HAP-1 (cell line): Measurements from ENCODE around the gene NUDT13.
"Not testable (repeated sequence)": the region's sequence is repeated elsewhere in the genome, so short reads cannot be mapped to it uniquely, and the experiment has no call there.

Experiments
- DNase-seq, 2 experiments: peaks; one replicate each; pipeline ENCODE4 v3.0.0-alpha.2; 2016 to 2020; ENCODE audit warnings: low spot score in 2 of 2
- H3K27me3 ChIP-seq: fragments of 250-450 bp; sonication (Bioruptor Pico); 2 replicates; pipeline ENCODE4 v1.5.1; 2020; ENCODE audit warnings: low read depth, mild to moderate bottlenecking, moderate library complexity
- H3K36me3 ChIP-seq: fragments of 250-450 bp; sonication (Bioruptor Pico); replicated peaks from 2 replicates; pipeline ENCODE4 v1.5.1; 2020; ENCODE audit warnings: mild to moderate bottlenecking
- H3K4me1 ChIP-seq: fragments of 250-450 bp; sonication (Bioruptor Pico); 2 replicates; pipeline ENCODE4 v1.5.1; 2020; ENCODE audit warnings: mild to moderate bottlenecking
- H3K4me3 ChIP-seq: fragments of 250-450 bp; sonication (Bioruptor Pico); 2 replicates; pipeline ENCODE4 v1.5.1; 2020; ENCODE audit warnings: mild to moderate bottlenecking, moderate library complexity
- H3K9me3 ChIP-seq: fragments of 250-450 bp; sonication (Bioruptor Pico); 2 replicates; pipeline ENCODE4 v1.5.1; 2020; ENCODE audit warnings: mild to moderate bottlenecking, moderate library complexity
- in situ Hi-C: fragments of 300-500 bp; cut with MboI; formaldehyde crosslinking; loops from 3 replicates; pipeline ENCODE4 v1.14.3; 2020; ENCODE audit warnings: low sequenced_read_pairs, inconsistent platforms, mixed read lengths

Gene NUDT13

DNA sequence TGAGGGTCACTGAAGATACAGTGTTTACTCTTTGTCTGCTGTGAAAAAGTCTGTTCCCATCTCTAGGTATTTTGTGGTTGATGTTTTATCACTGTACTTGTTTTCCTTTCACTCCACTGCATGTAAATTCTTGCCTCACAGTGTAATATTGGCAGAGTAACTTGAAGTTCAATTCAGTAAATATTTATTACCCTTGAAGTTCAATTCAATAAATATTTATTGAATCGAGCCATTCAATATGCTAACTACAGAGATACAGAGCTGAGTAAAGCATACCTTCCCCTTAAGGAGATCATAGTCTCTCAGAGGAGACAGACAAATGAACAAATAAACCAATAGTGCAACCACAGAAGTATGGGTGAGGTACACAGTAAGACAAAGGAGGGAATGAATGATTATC, 9.2 kb downstream of the NUDT13 start:
- no peaks in the 10 kb centered on the region for H3K9me3 ChIP-seq
- H3K36me3 ChIP-seq = peaks cover under 1% of the 10 kb centered on the region
- in situ Hi-C loops = no loop called here
- peaks cover 12% of the 10 kb centered on the region for H3K4me1 ChIP-seq
- DNase-seq = no peak
- no peak overlapping the region for H3K4me3 ChIP-seq
- no peaks in the 10 kb centered on the region for H3K27me3 ChIP-seq

DNA sequence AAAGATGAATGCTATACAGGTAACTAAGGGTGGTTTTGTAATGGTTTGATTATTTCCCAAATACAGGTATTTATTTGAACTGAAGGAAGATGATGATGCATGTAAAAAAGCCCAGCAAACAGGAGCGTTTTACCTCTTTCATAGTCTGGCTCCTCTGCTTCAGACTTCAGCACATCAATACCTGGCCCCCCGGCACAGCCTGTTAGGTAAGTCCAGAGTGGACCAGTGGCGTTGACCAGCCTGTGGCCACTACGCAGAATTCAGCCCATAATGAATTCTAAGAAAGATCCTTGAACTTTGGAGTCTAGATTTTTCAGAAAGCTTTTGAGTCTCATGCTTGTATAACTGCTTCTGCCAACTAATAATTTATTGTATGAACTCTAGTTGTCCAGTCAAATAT, 9.7 kb downstream of the NUDT13 start:
- H3K36me3 ChIP-seq = peaks cover 6% of the 10 kb centered on the region
- no peak for DNase-seq
- H3K9me3 ChIP-seq = no peaks in the 10 kb centered on the region
- no peak overlapping the region for H3K4me3 ChIP-seq
- no peaks in the 10 kb centered on the region for H3K27me3 ChIP-seq
- H3K4me1 ChIP-seq = peaks cover 12% of the 10 kb centered on the region
- in situ Hi-C loops = no loop called here

GRCh38 chr10:73126343-73126742, 16.1 kb downstream of the NUDT13 start:
- no peaks in the 10 kb centered on the region for H3K4me1 ChIP-seq
- H3K4me3 ChIP-seq = no peak overlapping the region
- DNase-seq = no peak
- peaks cover 21% of the 10 kb centered on the region for H3K36me3 ChIP-seq
- H3K9me3 ChIP-seq = no peaks in the 10 kb centered on the region
- H3K27me3 ChIP-seq = no peaks in the 10 kb centered on the region
- in situ Hi-C loops = no loop called here

DNA sequence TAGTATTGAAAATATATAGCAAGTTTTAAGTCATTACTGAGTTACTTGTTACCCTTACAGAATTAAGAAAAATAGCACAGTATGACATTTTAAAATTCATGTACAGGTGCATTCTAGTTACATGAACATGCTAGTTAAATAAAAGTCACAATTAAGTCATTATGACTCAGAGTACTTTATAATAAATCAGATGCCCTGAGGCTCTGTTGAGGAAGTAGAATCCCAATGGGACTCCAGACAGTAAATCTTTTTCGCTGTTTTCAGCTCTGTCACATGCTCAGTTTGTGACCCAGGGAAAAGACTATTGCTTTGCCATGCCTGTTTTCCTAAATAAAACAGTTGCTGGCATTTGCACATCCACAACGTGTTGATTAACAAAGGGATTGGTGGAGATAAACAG, 21.0 kb downstream of the NUDT13 start:
- DNase-seq = no peak
- peaks cover 48% of the 10 kb centered on the region for H3K36me3 ChIP-seq

DNA sequence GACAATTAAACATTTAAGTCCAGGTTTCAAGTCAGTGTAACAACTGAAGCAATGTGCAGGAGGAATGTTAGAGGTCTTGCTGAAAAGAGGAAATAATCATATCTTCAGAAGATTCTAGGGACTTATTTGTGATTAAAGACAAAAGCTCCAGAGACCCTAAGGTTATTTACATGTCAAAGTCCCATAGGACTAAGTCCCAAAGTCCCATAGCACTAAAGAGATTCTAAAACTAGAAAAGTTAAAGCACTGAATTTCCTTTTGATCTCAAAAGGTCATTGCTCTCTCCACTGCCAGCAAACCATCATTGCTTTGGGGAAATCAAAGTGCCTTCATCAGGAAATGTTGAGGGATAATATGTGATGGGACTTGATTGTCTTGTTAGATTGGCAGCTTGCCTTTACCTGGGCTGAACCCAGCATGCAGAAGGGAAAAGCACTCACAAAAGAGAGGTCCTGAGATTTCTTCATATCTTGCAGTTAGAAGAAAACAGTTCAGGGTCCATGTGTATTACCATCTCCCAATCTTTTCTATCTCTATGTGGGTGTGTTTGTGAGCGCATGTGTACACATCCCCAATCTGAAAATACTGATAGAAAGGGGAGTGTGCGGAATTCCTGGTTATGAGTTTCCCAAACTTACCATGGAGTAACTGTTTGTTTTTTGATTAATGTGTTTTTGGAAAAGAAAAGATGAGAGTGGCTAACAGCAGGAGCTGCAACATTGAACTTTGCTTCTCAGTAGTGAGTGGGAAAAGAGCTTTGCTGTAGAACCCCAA, 21.8 kb downstream of the NUDT13 start:
- peaks cover 4% of the 10 kb centered on the region for H3K4me1 ChIP-seq
- H3K36me3 ChIP-seq = peaks cover 51% of the 10 kb centered on the region
- H3K9me3 ChIP-seq = no peaks in the 10 kb centered on the region
- in situ Hi-C loops = no loop called here
- no peak for DNase-seq
- H3K27me3 ChIP-seq = no peaks in the 10 kb centered on the region
- H3K4me3 ChIP-seq = no peak overlapping the region

More for the DNA sequence above, 21.0 kb downstream of the NUDT13 start:
- H3K27me3 ChIP-seq = no peaks in the 10 kb centered on the region
- peaks cover 4% of the 10 kb centered on the region for H3K4me1 ChIP-seq
- H3K4me3 ChIP-seq = no peak overlapping the region
- H3K9me3 ChIP-seq = no peaks in the 10 kb centered on the region
- in situ Hi-C loops = no loop called here

GRCh38 chr10:73134727-73135126, 24.5 kb downstream of the NUDT13 start:
- in situ Hi-C loops = no loop called here
- no peaks in the 10 kb centered on the region for H3K27me3 ChIP-seq
- no peak for DNase-seq
- peaks cover 4% of the 10 kb centered on the region for H3K4me1 ChIP-seq
- H3K4me3 ChIP-seq = no peak overlapping the region
- no peaks in the 10 kb centered on the region for H3K9me3 ChIP-seq
- peaks cover 61% of the 10 kb centered on the region for H3K36me3 ChIP-seq

DNA sequence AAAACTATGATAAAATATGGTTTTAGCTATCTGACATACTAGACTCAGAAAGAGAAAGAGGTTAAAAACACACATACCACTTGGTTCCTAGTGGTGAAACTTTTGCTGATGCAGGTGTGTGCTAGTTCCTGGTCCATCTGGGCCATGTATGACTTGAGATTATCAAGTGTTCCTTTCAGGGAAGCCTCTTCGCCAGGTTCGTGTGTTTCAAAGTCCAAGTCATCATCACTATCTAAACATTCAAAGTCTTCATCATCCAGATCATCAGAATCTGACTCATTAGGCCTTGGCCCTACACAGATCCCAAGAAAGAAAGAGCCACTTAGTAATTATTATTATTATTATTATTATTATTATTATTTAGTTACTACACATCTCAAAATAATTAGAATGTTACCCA, 26.4 kb downstream of the NUDT13 start:
- Histone ChIP-seq H3K4me1 (peaks cover 5% of the 10 kb centered on the region), H3K4me3 (no peak overlapping the region), H3K27me3 (no peaks in the 10 kb centered on the region), H3K36me3 (peaks cover 55% of the 10 kb centered on the region), H3K9me3 (no peaks in the 10 kb centered on the region)
- no peak for DNase-seq
- in situ Hi-C loops = no loop called here

DNA sequence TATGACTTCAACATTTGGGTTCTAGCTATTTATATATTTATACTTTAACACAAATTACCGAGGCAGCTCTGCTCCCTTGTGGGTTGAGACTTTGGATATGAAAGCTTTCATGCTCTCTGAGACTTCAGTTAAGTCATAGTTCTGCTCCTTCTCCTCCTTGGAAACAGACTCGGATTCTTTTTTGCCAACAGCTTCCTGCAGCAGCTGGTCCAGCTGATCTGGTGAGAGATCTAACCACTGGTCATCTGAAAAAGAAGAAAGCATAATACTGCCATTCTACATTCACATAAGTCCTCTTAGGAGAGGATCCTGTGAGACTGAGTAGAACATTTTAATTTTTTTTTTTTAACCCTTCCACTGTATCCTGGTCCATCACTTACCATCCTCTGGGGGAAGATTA, 29.0 kb downstream of the NUDT13 start:
- Histone ChIP-seq H3K9me3 (no peaks in the 10 kb centered on the region), H3K4me1 (peaks cover 3% of the 10 kb centered on the region; the same call in 1 of the 2 replicates), H3K27me3 (no peaks in the 10 kb centered on the region), H3K4me3 (no peak overlapping the region), H3K36me3 (peaks cover 57% of the 10 kb centered on the region)
- in situ Hi-C loops = no loop called here
- DNase-seq = no peak

- peaks cover 59% of the 10 kb centered on the region for H3K36me3 ChIP-seq
- H3K9me3 ChIP-seq = no peaks in the 10 kb centered on the region
- H3K27me3 ChIP-seq = no peaks in the 10 kb centered on the region
- peaks cover 3% of the 10 kb centered on the region; the same call in 1 of the 2 replicates for H3K4me1 ChIP-seq
- H3K4me3 ChIP-seq = no peak overlapping the region
- DNase-seq = no peak
- in situ Hi-C loops = no loop called here
Measured at GRCh38 chr10:73141603-73142002, 31.3 kb downstream of the NUDT13 start.

- DNase-seq, in situ Hi-C loops, H3K27me3 ChIP-seq, H3K9me3 ChIP-seq, H3K4me3 ChIP-seq, H3K4me1 ChIP-seq: not testable (repeated sequence)
- peaks cover 45% of the 10 kb centered on the region for H3K36me3 ChIP-seq
Measured at GRCh38 chr10:73150633-73151413, 40.6 kb downstream of the NUDT13 start.

DNA sequence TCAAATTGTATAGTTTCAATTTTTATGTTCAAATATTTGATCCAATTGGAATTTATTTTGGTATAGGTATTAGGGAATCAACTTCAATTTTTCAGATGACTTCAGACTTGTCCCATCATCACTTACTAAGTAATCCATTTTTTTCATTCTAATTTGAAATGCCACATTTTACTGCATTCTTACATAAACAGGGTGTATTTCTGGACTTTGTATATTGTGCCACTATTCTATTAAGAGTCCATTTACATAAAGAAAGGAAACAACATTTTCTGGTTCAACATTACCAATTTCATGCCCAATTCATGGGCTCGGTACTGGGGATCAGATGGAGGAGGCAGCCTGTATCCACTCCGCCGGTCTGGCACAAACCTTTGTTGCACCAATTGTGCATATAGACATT, 41.8 kb downstream of the NUDT13 start:
- Histone ChIP-seq H3K36me3 (peaks cover 45% of the 10 kb centered on the region), H3K4me1 (no peaks in the 10 kb centered on the region; the same call in 1 of the 2 replicates), H3K4me3 (no peak overlapping the region), H3K27me3 (no peaks in the 10 kb centered on the region), H3K9me3 (no peaks in the 10 kb centered on the region)
- in situ Hi-C loops = no loop called here
- DNase-seq = no peak

DNA sequence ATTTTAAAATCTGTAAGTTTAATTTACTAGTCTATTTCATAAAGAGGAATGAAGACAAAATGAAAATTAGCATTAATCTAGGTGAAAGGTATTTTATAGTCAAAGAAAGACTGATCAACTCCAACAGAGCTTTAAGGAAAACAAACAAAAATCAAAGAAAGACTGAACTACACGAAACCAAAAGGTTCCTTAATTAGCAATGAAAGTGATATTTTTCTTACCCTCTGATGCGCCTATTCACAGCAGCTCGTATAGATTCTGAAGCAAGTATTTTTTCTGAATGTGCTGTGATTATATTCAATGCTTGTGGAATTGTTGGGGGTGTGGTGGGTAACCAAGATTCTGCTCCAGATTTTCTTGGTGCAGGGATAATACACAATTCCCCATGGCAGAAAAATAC, 45.8 kb downstream of the NUDT13 start:
- no peak for DNase-seq
- no peaks in the 10 kb centered on the region for H3K27me3 ChIP-seq
- peaks cover 40% of the 10 kb centered on the region for H3K36me3 ChIP-seq
- no peaks in the 10 kb centered on the region; the same call in 1 of the 2 replicates for H3K4me1 ChIP-seq
- in situ Hi-C loops = no loop called here
- no peak overlapping the region for H3K4me3 ChIP-seq
- H3K9me3 ChIP-seq = no peaks in the 10 kb centered on the region

- peak; percentile 57 to 71 for DNase-seq
- no peaks in the 10 kb centered on the region; the same call in 1 of the 2 replicates for H3K4me1 ChIP-seq
- H3K27me3 ChIP-seq = no peaks in the 10 kb centered on the region
- H3K36me3 ChIP-seq = peaks cover 40% of the 10 kb centered on the region
- no peaks in the 10 kb centered on the region for H3K9me3 ChIP-seq
- H3K4me3 ChIP-seq = no peak overlapping the region
- in situ Hi-C loops = no loop called here
Measured at GRCh38 chr10:73159038-73159648, 48.9 kb downstream of the NUDT13 start.

GRCh38 chr10:73161079-73161478, 50.8 kb downstream of the NUDT13 start:
- H3K36me3 ChIP-seq = peaks cover 35% of the 10 kb centered on the region
- no peak overlapping the region for H3K4me3 ChIP-seq
- H3K27me3 ChIP-seq = no peaks in the 10 kb centered on the region
- H3K4me1 ChIP-seq = no peaks in the 10 kb centered on the region; the same call in 1 of the 2 replicates
- in situ Hi-C loops = no loop called here
- DNase-seq = no peak
- H3K9me3 ChIP-seq = no peaks in the 10 kb centered on the region
